Glutamatergic neuron (in vitro differentiated cells): ENCODE data around the gene SLC5A6. TPM values are rescaled to one million over a fixed set of nuclear protein-coding genes. Genes with fewer than 3 reads are reported as not detected.

Source experiments
- DNase-seq: peaks from one replicate; pipeline ENCODE4 v3.0.0; 2022
- H3K27ac Mint-ChIP-seq: one replicate; pipeline ENCODE4 v1.8.0; 2020; ENCODE audit warnings: mild to moderate bottlenecking, mixed read lengths, inconsistent platforms; ENCODE audit not compliant: unreplicated experiment
- H3K27me3 Mint-ChIP-seq: one replicate; pipeline ENCODE4 v1.8.0; 2020; ENCODE audit warnings: mild to moderate bottlenecking, moderate library complexity, mixed read lengths, inconsistent platforms; ENCODE audit not compliant: unreplicated experiment
- H3K36me3 Mint-ChIP-seq: one replicate; pipeline ENCODE4 v1.8.0; 2020; ENCODE audit warnings: mild to moderate bottlenecking, mixed read lengths, inconsistent platforms; ENCODE audit not compliant: unreplicated experiment
- H3K4me1 Mint-ChIP-seq: one replicate; pipeline ENCODE4 v1.8.0; 2020; ENCODE audit warnings: mild to moderate bottlenecking, low read depth, mixed read lengths, inconsistent platforms; ENCODE audit not compliant: unreplicated experiment
- H3K4me3 Mint-ChIP-seq: one replicate; pipeline ENCODE4 v1.8.0; 2020; ENCODE audit warnings: mild to moderate bottlenecking, mixed read lengths, inconsistent platforms; ENCODE audit not compliant: unreplicated experiment
- H3K9me3 Mint-ChIP-seq: one replicate; pipeline ENCODE4 v1.8.0; 2020; ENCODE audit warnings: mild to moderate bottlenecking, moderate library complexity, mixed read lengths, inconsistent platforms; ENCODE audit not compliant: unreplicated experiment
- CTCF ChIP-seq: fragments of 200-600 bp; sonication (generic); IDR thresholded peaks from one replicate; pipeline ENCODE4 v1.5.0; 2021; ENCODE audit not compliant: partially characterized antibody, unreplicated experiment
- total RNA-seq: library from RNA; stranded (reverse); fragmentation: NEBNext Ultra II Directional; extraction: Animal tissue kit (Norgen Biotek cat#: 25700); gene quantifications from one replicate; pipeline ENCODE4 v1.2.1, GENCODE V29; 2021; ENCODE audit not compliant: unreplicated experiment

Gene SLC5A6
- total RNA-seq, 1 donor from 2014 or later, result 40.0 TPM

- peaks cover 3% of the 10 kb centered on the region for H3K9me3 Mint-ChIP-seq
- no peaks in the 10 kb centered on the region for H3K36me3 Mint-ChIP-seq
- TF ChIP-seq CTCF, result no peak
- no peaks in the 10 kb centered on the region for H3K27me3 Mint-ChIP-seq
- H3K4me1 Mint-ChIP-seq, result no peaks in the 10 kb centered on the region
- H3K4me3 Mint-ChIP-seq, result no peak overlapping the region
- no peak for DNase-seq
- no peak overlapping the region for H3K27ac Mint-ChIP-seq
Observed at GRCh38 chr2:27150639-27151230, 61.3 kb downstream of the SLC5A6 start.

Other genes with a start within 250 kb of the SLC5A6 start
- gene MAPRE3, start 241.6 kb downstream of the SLC5A6 start, total RNA-seq, result 49.2 TPM
- 35.8 TPM for gene TMEM214, start 179.3 kb downstream of the SLC5A6 start, total RNA-seq
- gene AGBL5, start 160.6 kb downstream of the SLC5A6 start, total RNA-seq, result 17.3 TPM
- gene OST4, start 140.6 kb downstream of the SLC5A6 start, total RNA-seq, result 215 TPM
- gene EMILIN1, start 133.7 kb downstream of the SLC5A6 start, total RNA-seq, result 3.2 TPM
- 5.3 TPM for gene KHK, start 125.5 kb downstream of the SLC5A6 start, total RNA-seq
- 1.3 TPM for gene CGREF1, start 93.1 kb downstream of the SLC5A6 start, total RNA-seq
- gene ABHD1, start 88.5 kb downstream of the SLC5A6 start, total RNA-seq, result not detected
- gene PREB, start 77.6 kb downstream of the SLC5A6 start, total RNA-seq, result 35.5 TPM
- gene PRR30, start 72.9 kb downstream of the SLC5A6 start, total RNA-seq, result not detected
- not detected for gene TCF23, start 63.3 kb downstream of the SLC5A6 start, total RNA-seq
- 58.8 TPM for gene ATRAID, start 227 bp downstream of the SLC5A6 start, total RNA-seq
- 38.5 TPM for gene CAD, start 5.1 kb upstream of the SLC5A6 start, total RNA-seq
- 1.3 TPM for gene SLC30A3, start 50.8 kb upstream of the SLC5A6 start, total RNA-seq
- gene DNAJC5G, start 63.2 kb upstream of the SLC5A6 start, total RNA-seq, result not detected
- 2.0 TPM for gene TRIM54, start 70.2 kb upstream of the SLC5A6 start, total RNA-seq
- gene UCN, start 96.2 kb upstream of the SLC5A6 start, total RNA-seq, result 1.9 TPM
- 56.6 TPM for gene MPV17, start 110.8 kb upstream of the SLC5A6 start, total RNA-seq
- gene GTF3C2, start 144.5 kb upstream of the SLC5A6 start, total RNA-seq, result 111 TPM
- gene EIF2B4, start 158.1 kb upstream of the SLC5A6 start, total RNA-seq, result 53.6 TPM
- 72.5 TPM for gene SNX17, start 158.3 kb upstream of the SLC5A6 start, total RNA-seq
- gene ZNF513, start 168.5 kb upstream of the SLC5A6 start, total RNA-seq, result 30.2 TPM
- gene PPM1G, start 197.3 kb upstream of the SLC5A6 start, total RNA-seq, result 84.9 TPM
- 142 TPM for gene NRBP1, start 216.4 kb upstream of the SLC5A6 start, total RNA-seq
- 4.2 TPM for gene KRTCAP3, start 230.1 kb upstream of the SLC5A6 start, total RNA-seq